Measurements from ENCODE around the gene SUPT3H.

Gene SUPT3H

DNA sequence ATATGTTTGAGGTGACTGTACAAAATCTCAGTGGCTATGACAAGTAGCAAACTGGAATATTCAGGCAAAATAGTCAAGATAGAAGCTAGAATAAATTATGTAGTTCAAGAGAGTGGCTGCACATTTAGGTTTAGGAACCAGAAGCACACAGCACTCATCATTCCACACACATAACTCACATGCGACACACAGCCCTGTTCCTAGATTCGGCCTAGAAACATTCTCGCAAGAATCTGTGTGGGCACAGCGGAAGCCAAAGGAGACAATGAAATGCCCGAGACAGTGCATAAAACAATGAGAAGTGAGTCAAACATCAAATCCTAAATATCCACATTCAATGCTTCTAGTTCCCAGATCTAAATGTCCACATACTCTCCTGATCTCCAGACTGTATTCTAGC lies 9.5 kb upstream of the SUPT3H start:
- no peak for DNase-seq

DNA sequence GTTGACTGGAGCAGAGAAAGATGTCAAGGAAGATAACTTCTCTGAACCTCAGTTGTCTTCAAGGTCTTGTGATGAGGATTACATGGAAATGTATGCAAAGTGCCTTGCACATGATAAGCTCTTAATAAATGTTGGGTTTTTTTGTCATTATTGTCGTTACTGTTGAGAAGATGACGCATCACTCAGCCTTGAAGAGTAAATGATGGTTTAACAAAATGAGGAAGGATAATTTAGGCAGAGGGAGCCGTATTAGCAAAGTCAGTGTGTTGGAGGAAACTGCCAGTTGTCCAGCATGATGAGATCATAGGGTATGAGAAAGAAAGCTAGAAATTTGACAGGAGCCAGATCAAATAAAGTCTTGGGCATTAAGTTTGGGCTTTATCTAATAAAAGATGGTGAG lies 8.8 kb upstream of the SUPT3H start:
- no peak for DNase-seq

DNA sequence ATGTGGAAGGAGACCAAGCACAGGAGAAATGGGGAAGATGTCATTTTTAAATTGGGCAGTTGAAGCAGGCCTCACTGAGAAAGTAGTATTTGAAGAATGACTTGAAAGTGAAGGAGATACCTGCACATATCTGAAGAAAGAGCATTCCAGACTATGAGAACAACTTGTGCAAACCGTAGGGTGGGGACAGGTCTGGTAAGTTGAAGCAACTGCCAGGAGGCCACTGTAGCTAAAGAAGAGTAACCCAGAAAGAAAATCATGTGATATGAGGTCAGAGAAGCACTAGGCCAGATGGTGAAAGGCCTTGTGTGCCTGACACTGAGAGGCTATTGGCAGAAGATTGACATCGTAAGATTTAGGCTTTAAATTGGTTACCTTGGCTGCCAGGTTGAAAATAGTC lies 4.7 kb upstream of the SUPT3H start:
- DNase-seq: no peak

DNA sequence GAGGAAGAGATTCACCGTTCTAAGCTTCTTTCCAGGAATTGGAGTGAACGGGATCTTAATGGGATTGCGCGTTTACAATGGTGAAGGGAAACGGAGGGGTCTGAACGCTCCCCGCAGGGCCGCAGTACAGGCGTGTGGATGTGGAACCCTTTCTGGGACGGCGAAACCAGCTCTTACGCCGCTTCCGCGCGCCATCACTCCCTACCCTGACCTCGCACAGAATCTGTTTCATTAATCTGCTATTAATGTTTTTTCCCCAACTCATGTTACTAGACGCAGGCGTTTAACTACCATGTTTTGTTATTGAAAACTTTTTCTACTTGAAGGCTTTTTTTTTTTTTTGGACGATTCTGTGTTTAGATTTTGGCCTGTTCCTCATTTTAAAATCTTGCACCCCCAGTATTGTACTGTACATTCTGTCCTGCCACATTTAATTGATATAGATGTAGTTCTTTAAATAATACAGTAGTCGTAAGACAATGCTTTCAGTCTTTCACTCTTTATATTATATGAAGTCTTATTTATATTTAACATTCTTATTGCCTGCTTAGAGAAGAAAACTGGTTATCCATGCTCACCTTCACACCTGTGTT lies 696 bp upstream of the SUPT3H start:
- DNase-seq: peak; percentile 72

- DNase-seq: no peak
Measured at GRCh38 chr6:45377043-45377553, 636 bp downstream of the SUPT3H start.

- DNase-seq: no peak
Measured at GRCh38 chr6:45376310-45377042, 1.3 kb downstream of the SUPT3H start.

DNA sequence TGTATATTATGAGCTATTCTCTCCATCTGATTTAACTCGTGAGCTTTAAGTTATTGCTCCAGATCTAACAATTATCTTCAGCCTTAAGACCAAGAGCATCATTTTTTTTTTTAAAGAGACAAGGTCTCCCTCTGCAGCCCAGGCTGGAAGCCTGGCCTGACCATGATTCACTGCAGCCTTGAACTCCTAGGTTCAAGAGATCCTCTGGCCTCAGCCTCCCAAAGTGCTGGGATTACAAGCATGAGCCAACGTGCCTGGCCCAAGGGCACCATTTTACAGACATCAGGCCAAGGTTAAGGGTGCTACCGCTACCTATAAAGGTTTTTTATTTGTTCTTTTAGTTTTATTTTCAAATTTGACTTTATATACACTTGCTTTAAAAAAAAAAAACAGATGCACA lies 2.3 kb downstream of the SUPT3H start:
- DNase-seq: no peak

DNA sequence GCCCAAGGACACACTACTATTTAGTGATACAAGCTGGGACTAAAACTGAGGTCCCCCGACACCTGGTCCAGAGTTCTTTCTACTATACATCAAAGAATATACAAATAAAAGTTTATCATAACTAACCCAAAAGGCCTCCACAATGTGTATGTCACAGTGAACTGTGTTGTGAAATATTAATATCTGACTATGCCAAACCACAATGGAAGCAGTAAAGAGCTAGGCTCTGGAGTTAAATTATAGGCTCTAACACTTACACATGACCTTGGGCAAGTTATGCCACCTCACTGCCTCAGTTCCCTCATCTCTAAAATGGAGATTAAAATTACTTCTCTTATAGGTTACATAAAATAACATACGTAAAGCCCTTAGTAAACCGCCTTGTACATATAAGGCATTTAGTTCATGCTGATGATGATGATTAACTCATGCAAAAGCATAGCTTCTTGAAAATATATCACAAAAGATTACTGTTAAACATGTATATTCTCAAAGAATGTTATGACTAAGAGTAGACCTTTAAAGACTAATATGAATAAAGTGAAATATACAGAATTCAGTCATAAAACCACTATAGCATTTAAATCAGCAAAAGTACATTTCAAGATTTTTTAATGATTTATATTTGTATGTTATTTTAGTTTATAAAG lies 5.7 kb downstream of the SUPT3H start:
- no peak for DNase-seq

DNA sequence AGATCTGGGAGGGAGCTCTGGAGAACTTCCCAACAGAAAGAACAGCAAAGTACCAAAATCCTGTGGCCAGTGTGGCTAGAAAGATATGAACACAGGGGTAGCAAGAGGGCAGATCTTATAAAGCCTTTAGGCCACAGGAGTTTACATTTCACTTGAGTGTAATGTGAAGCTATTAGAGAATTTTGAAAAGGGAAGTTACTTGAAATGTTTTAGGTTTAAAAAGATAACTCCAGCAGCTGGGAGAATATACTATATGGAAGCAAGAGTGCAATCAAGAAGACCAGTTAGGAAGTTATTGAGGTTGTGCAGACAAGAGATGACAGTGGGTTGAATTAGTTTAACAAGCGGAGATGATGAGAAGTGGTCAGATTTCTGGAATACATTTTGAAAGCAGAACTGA lies 7.9 kb downstream of the SUPT3H start:
- no peak for DNase-seq

DNA sequence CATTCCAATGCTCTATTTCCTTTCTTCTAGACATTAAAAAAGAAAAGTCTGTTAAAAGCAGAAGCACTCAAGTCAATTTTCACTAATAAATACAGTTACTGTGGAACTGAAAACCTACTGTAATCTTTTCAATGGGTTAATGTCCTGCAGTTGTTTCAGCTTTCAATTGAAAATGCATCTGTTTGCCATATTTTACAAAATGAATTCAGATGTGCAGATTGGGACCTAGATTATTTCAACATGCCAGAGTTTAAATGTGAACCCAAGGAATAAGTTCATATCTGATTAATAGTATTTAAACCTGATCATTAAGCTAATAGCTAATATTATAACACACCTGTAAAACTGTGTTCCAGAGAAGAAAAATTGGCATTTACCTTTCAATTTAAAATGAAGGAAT lies 9.7 kb downstream of the SUPT3H start:
- DNase-seq: no peak

DNA sequence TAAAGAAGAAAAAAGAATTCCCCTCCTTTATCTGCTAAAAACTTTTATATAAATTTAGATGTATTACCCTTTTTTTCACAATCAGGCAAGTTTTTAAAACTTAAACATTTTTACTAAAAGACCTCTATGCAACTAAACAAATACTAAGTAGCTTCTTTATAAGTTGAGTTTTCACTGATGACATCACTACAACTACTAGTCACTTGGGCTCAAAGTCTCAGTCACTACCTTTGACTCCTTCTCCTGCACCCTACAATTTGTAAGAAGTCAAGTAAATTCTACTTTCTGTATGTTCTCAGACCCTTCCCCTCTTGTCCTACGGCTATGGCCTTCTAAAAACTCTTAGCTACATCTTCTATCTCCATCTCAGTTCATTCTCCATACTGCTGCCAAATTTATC lies 11.2 kb downstream of the SUPT3H start:
- no peak for DNase-seq

- DNase-seq: no peak
Measured at GRCh38 chr6:45365036-45365435, 12.7 kb downstream of the SUPT3H start.

GRCh38 chr6:45364466-45364865 lies 13.3 kb downstream of the SUPT3H start:
- no peak for DNase-seq

- DNase-seq: no peak
Measured at GRCh38 chr6:45353654-45354053, 24.1 kb downstream of the SUPT3H start.

GRCh38 chr6:45351667-45352066 lies 26.1 kb downstream of the SUPT3H start:
- DNase-seq: no peak

- no peak for DNase-seq
Measured at GRCh38 chr6:45351076-45351475, 26.7 kb downstream of the SUPT3H start.

DNA sequence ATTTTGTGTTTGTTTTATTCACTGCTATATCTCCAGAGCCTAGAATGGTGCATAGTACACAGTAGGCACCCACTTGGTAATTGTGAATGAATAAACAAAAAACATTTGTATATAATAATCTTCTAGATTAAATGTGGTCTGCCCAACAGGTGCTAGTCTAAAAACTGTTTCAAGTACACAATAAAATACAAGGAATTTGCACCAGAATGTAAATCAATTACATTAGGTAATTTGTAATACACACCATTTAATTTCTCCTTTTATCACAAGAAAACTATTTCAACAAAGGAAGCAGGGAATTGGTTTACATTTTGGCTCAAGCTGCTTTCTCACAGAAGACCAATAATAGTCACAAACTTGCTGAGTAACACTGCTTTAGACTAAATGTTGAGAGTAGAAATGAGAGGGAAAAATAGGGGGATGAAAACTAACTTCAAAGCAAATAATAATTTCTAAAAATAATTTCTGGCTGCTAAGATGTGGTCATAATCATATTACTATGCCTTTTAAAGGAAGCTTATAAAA lies 27.5 kb downstream of the SUPT3H start:
- no peak for DNase-seq

- DNase-seq: no peak
Measured at GRCh38 chr6:45344900-45345299, 32.8 kb downstream of the SUPT3H start.

DNA sequence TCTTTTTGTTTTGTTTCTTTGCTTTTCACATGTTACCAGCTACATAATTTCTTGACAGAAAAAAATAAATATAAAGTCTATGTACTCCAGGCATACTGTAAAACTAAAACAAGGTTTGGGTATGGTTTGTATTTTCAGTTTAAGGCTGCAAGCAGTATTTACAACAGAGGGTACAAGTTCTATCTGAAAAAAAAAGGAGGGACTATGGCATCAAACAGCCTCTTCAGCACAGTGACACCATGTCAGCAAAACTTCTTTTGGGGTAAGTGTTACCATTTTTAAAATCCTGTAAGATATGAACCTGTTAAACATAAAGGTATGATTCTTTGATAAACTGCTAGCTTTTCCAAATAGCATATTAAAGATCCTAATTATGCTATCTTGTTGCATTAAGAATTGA lies 49.2 kb downstream of the SUPT3H start:
- DNase-seq: no peak

- DNase-seq: no peak
Measured at GRCh38 chr6:45327956-45328522, 49.7 kb downstream of the SUPT3H start, which contains the start of gene RUNX2. TSS of gene RUNX2 (plus strand) at chr6:45328330. CDS start at chr6:45328727, 397 bp downstream.

DNA sequence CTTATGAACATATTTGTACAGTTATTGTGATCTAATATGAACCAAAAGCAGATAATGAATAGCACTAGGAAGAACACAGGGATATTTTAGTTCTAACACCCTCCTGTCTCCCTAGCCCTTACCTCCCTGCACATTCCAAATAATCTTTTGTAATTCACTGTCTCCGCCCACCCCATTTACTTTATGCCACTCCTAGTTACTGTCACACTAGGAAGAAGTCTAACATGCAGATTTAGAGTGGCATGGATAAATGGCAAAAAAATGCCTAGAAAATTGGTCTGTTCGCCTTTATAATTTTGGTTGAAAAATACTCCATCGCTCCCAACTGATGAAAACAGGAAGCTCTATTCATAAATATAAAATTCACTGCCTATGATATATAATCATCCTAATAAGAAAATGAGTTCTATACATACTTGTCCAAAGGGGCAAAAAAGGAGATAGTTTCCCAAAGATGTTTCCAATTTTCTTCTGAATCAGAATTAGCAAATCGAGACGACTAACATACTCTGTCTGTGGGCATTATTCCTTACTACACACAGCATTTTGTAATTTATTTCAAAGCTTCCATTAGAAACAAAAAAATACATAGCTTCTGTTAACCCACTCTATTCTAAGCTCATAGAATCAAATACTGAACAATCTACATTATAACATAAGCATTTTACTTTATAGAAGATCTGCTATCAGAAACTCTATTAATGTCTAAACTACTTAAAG lies 50.9 kb downstream of the SUPT3H start:
- DNase-seq: no peak

DNA sequence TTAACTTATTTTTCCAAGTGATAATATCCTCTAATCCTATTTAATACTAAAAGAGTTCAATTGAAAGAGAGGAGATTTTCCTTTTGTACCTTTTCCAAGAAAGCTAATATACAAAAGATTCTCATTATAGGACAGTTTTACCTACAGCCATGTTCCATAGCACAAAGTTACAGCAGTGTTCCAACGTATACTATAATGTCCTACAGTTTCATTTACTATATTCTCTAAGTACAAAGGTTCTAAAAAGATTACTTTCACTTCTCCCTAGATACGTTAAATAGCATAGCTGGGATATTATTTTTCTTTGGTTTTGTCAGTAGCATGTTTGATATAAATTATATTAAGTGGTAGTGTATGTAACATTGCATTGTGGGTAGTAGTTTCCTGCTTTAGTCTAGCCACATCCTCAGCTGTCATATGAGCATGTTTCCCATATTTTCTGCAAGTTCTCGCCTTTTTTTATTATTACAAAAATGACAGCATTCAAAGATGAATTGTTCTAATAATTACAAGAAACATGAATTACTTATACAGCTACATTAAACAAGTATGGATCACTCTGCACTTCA lies 54.0 kb downstream of the SUPT3H start:
- no peak for DNase-seq

All from SHP77 treated with DMSO at 0.1 percent for 48 hours (cell line).